ENCODE measurements around the gene TLE4. TPM values are rescaled to one million over a fixed set of nuclear protein-coding genes. Genes with fewer than 3 reads are reported as not detected.

Gene TLE4
- total and polyA plus RNA-seq, 4 donors, result 33.4 to 57.9 (median 50.2) TPM

GRCh38 chr9:79551994-79552393 lies 19.8 kb upstream of the TLE4 start:
- DNase-seq (ENCODE audit: low read depth in 4 of 6, low spot score in 6 of 6), result no peak
- Histone ChIP-seq H3K4me3 (ENCODE audit: low read depth, low read length) (no peak overlapping the region), H3K27me3 (ENCODE audit: control insufficient read depth, insufficient read depth, low read length) (no peaks in the 10 kb centered on the region), H3K4me1 (ENCODE audit: control insufficient read depth, insufficient read depth, low read length) (no peaks in the 10 kb centered on the region), H3K27ac (ENCODE audit: low read depth, low read length) (no peak overlapping the region), H3K9me3 (ENCODE audit: control insufficient read depth, insufficient read depth, low read length) (no peaks in the 10 kb centered on the region), H3K36me3 (ENCODE audit: control insufficient read depth, insufficient read depth, low read length) (no peaks in the 10 kb centered on the region)
- 88% methylated on average over 1 of the region's 1 CpG for WGBS (ENCODE audit: insufficient coverage)

GRCh38 chr9:79555474-79556089 lies 16.2 kb upstream of the TLE4 start:
- 40% methylated on average over 2 of the region's 5 CpGs for WGBS (ENCODE audit: insufficient coverage)
- no peaks in the 10 kb centered on the region for H3K36me3 ChIP-seq (ENCODE audit: control insufficient read depth, insufficient read depth, low read length)
- no peaks in the 10 kb centered on the region for H3K4me1 ChIP-seq (ENCODE audit: control insufficient read depth, insufficient read depth, low read length)
- no peak overlapping the region for H3K4me3 ChIP-seq (ENCODE audit: low read depth, low read length)
- no peak overlapping the region for H3K27ac ChIP-seq (ENCODE audit: low read depth, low read length)
- H3K27me3 ChIP-seq (ENCODE audit: control insufficient read depth, insufficient read depth, low read length), result no peaks in the 10 kb centered on the region
- H3K9me3 ChIP-seq (ENCODE audit: control insufficient read depth, insufficient read depth, low read length), result no peaks in the 10 kb centered on the region
- DNase-seq (ENCODE audit: low read depth in 4 of 6, low spot score in 6 of 6), result no peak

- Histone ChIP-seq H3K4me1 (ENCODE audit: control insufficient read depth, insufficient read depth, low read length) (no peaks in the 10 kb centered on the region), H3K27ac (ENCODE audit: low read depth, low read length) (peak overlapping the region; percentile 18), H3K36me3 (ENCODE audit: control insufficient read depth, insufficient read depth, low read length) (no peaks in the 10 kb centered on the region), H3K4me3 (ENCODE audit: low read depth, low read length) (no peak overlapping the region), H3K9me3 (ENCODE audit: control insufficient read depth, insufficient read depth, low read length) (no peaks in the 10 kb centered on the region), H3K27me3 (ENCODE audit: control insufficient read depth, insufficient read depth, low read length) (no peaks in the 10 kb centered on the region)
- DNase-seq (ENCODE audit: low read depth in 4 of 6, low spot score in 6 of 6), result peak in 1 of 6 donors; percentile 44
- WGBS (ENCODE audit: insufficient coverage), result 61% methylated on average over 2 of the region's 3 CpGs
These were observed 12.1 kb upstream of the TLE4 start for GRCh38 chr9:79559495-79560181.

GRCh38 chr9:79562749-79563386 lies 8.9 kb upstream of the TLE4 start:
- H3K4me3 ChIP-seq (ENCODE audit: low read depth, low read length), result no peak overlapping the region
- peaks cover 13% of the 10 kb centered on the region for H3K27me3 ChIP-seq (ENCODE audit: control insufficient read depth, insufficient read depth, low read length)
- no peaks in the 10 kb centered on the region for H3K36me3 ChIP-seq (ENCODE audit: control insufficient read depth, insufficient read depth, low read length)
- DNase-seq (ENCODE audit: low read depth in 4 of 6, low spot score in 6 of 6), result no peak
- H3K27ac ChIP-seq (ENCODE audit: low read depth, low read length), result no peak overlapping the region
- peaks cover 2% of the 10 kb centered on the region for H3K9me3 ChIP-seq (ENCODE audit: control insufficient read depth, insufficient read depth, low read length)
- no CpG with 5 or more reads among the region's 5 CpGs for WGBS (ENCODE audit: insufficient coverage)
- no peaks in the 10 kb centered on the region for H3K4me1 ChIP-seq (ENCODE audit: control insufficient read depth, insufficient read depth, low read length)

DNA sequence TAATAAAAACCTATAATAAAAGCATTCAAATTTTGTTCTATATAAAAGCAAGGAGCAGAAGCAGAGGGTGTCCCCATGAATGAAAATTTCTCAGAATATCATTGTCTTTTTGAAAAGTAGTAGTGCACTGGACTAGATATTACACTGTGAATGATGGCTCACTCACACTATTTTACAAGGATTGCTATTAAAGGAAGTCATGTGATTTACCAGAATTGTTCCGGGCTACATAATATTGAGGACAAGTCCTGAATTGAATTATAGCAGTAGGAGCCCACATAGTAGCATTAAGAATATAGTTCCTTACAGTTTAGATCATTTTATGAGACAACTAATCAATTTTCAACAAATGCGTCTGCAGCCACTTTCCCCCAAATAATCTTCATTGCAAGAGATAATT lies 7.7 kb upstream of the TLE4 start:
- no peak overlapping the region for H3K27ac ChIP-seq (ENCODE audit: low read depth, low read length)

DNA sequence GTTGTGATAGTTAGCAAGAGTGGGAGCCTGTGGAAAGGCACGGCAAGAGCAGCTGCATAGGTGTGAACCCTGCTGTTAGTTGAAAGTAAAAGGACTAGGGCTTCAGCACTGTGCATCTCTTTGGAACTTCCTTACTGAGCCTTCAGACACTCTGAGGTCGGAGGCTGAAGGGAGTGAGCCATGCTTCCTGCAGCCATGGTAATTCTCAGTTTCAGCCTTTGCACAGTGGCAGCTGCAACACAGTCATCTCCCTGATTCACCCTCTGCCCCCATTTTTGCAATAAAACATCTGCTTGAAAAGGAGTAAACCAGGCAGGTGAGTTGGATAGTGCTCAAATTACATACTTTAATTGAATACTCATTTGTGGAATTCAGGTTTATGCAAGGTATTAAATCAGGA lies 6.5 kb upstream of the TLE4 start:
- WGBS (ENCODE audit: insufficient coverage), result 50% methylated on average over 2 of the region's 2 CpGs
- H3K27ac ChIP-seq (ENCODE audit: low read depth, low read length), result no peak overlapping the region

More for the DNA sequence above, 7.7 kb upstream of the TLE4 start:
- Histone ChIP-seq H3K4me3 (ENCODE audit: low read depth, low read length) (no peak overlapping the region), H3K36me3 (ENCODE audit: control insufficient read depth, insufficient read depth, low read length) (no peaks in the 10 kb centered on the region), H3K9me3 (ENCODE audit: control insufficient read depth, insufficient read depth, low read length) (peaks cover 2% of the 10 kb centered on the region), H3K4me1 (ENCODE audit: control insufficient read depth, insufficient read depth, low read length) (no peaks in the 10 kb centered on the region), H3K27me3 (ENCODE audit: control insufficient read depth, insufficient read depth, low read length) (peaks cover 15% of the 10 kb centered on the region)
- DNase-seq (ENCODE audit: low read depth in 4 of 6, low spot score in 6 of 6), result no peak
- WGBS (ENCODE audit: insufficient coverage), result no CpG with 5 or more reads among the region's 2 CpGs

DNA sequence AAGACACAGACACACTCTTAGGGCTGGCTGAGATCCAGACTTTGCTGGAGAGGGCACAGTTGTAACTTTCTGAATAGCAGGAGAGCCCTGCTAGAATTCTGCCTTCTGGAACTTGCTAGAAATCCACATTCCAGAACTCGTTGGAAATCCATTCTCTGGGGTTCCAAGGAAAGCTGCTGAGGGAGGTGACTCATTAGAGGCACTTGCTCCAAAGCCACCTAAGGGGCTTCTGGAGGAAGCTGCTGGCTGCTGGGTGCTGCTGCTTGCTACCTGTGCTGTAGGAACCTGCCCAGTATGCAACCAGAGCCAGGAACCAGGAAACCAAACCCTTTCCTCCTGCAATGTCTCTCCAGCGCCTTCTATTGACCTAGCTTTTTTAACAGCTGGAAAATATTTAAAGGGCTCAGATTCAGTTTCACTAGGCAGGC lies 4.1 kb upstream of the TLE4 start:
- 91% methylated on average over 1 of the region's 2 CpGs for WGBS (ENCODE audit: insufficient coverage)
- no peaks in the 10 kb centered on the region for H3K36me3 ChIP-seq (ENCODE audit: control insufficient read depth, insufficient read depth, low read length)
- peaks cover 9% of the 10 kb centered on the region for H3K4me1 ChIP-seq (ENCODE audit: control insufficient read depth, insufficient read depth, low read length)
- H3K9me3 ChIP-seq (ENCODE audit: control insufficient read depth, insufficient read depth, low read length), result peaks cover 2% of the 10 kb centered on the region
- H3K27ac ChIP-seq (ENCODE audit: low read depth, low read length), result no peak overlapping the region
- H3K4me3 ChIP-seq (ENCODE audit: low read depth, low read length), result no peak overlapping the region
- peaks cover 22% of the 10 kb centered on the region for H3K27me3 ChIP-seq (ENCODE audit: control insufficient read depth, insufficient read depth, low read length)
- DNase-seq (ENCODE audit: low read depth in 4 of 6, low spot score in 6 of 6), result no peak

More for the DNA sequence above, 6.5 kb upstream of the TLE4 start:
- peaks cover 20% of the 10 kb centered on the region for H3K27me3 ChIP-seq (ENCODE audit: control insufficient read depth, insufficient read depth, low read length)
- peaks cover 3% of the 10 kb centered on the region for H3K4me1 ChIP-seq (ENCODE audit: control insufficient read depth, insufficient read depth, low read length)
- H3K9me3 ChIP-seq (ENCODE audit: control insufficient read depth, insufficient read depth, low read length), result peaks cover 2% of the 10 kb centered on the region
- peak in 1 of 6 donors; percentile 30 for DNase-seq (ENCODE audit: low read depth in 4 of 6, low spot score in 6 of 6)
- no peak overlapping the region for H3K4me3 ChIP-seq (ENCODE audit: low read depth, low read length)
- no peaks in the 10 kb centered on the region for H3K36me3 ChIP-seq (ENCODE audit: control insufficient read depth, insufficient read depth, low read length)

GRCh38 chr9:79568337-79569101 lies 3.2 kb upstream of the TLE4 start:
- no peak for DNase-seq (ENCODE audit: low read depth in 4 of 6, low spot score in 6 of 6)
- WGBS (ENCODE audit: insufficient coverage), result 100% methylated on average over 4 of the region's 7 CpGs
- Histone ChIP-seq H3K27me3 (ENCODE audit: control insufficient read depth, insufficient read depth, low read length) (peaks cover 22% of the 10 kb centered on the region), H3K4me3 (ENCODE audit: low read depth, low read length) (no peak overlapping the region), H3K27ac (ENCODE audit: low read depth, low read length) (no peak overlapping the region), H3K9me3 (ENCODE audit: control insufficient read depth, insufficient read depth, low read length) (peaks cover 2% of the 10 kb centered on the region), H3K4me1 (ENCODE audit: control insufficient read depth, insufficient read depth, low read length) (peaks cover 9% of the 10 kb centered on the region), H3K36me3 (ENCODE audit: control insufficient read depth, insufficient read depth, low read length) (no peaks in the 10 kb centered on the region)

GRCh38 chr9:79569814-79570447 lies 1.8 kb upstream of the TLE4 start:
- Histone ChIP-seq H3K27me3 (ENCODE audit: control insufficient read depth, insufficient read depth, low read length) (peaks cover 22% of the 10 kb centered on the region), H3K9me3 (ENCODE audit: control insufficient read depth, insufficient read depth, low read length) (peaks cover 2% of the 10 kb centered on the region), H3K4me1 (ENCODE audit: control insufficient read depth, insufficient read depth, low read length) (peaks cover 9% of the 10 kb centered on the region), H3K36me3 (ENCODE audit: control insufficient read depth, insufficient read depth, low read length) (no peaks in the 10 kb centered on the region), H3K4me3 (ENCODE audit: low read depth, low read length) (peak overlapping the region; percentile 69), H3K27ac (ENCODE audit: low read depth, low read length) (no peak overlapping the region)
- DNase-seq (ENCODE audit: low read depth in 4 of 6, low spot score in 6 of 6), result peak in 1 of 6 donors; percentile 30
- WGBS (ENCODE audit: insufficient coverage), result 20% methylated on average over 15 of the region's 18 CpGs
